ENCODE data around the gene GRIK4. TPM values are rescaled to one million over a fixed set of nuclear protein-coding genes. Genes with fewer than 3 reads are reported as not detected.

Gene GRIK4
- total and polyA plus RNA-seq, 4 donors: 0.41 to 4.9 (median 1.7) TPM

- H3K27me3 ChIP-seq (ENCODE audit: control insufficient read depth in 3 of 3, insufficient read depth in 3 of 3, low read length in 2 of 3): peaks cover 0 to 6% (median 4%) of the 10 kb centered on the region in 3 donors
Measured at GRCh38 chr11:120590472-120590871, 78.9 kb downstream of the GRIK4 start.

DNA sequence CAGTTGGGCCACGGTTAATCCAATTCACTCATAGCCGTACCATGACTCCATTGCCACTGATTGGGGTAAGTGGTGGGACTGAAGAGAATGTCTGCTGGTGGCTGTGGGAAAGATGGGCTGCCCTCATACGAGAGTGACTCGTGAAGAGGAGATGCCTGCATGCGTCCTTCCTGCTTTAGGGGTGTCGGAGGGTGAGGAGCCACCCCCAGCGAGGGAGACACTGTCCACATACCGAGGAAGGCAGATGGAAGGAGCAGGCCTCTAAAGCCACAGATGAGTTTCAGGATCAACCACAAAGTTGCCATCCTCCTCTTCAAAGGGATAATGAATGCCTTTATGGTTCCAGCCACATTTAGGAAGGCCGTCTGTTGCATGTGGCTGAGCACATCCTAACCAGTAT, 83.2 kb downstream of the GRIK4 start:
- DNase-seq (no peak), ATAC-seq (ENCODE audit: insufficient read depth, low FRiP score) (no peak)
- peaks cover 0 to 3% (median 0%) of the 10 kb centered on the region in 4 donors for H3K36me3 ChIP-seq (ENCODE audit: control insufficient read depth in 4 of 4, insufficient read depth in 4 of 4, low read length in 4 of 4)
- no peaks in the 10 kb centered on the region for H3K9me3 ChIP-seq (ENCODE audit: control insufficient read depth in 4 of 4, insufficient read depth in 3 of 4, low read length in 3 of 4)
- H3K27ac ChIP-seq (ENCODE audit: low read depth in 1 of 2, low read length in 1 of 2): no peak overlapping the region
- TF ChIP-seq, protein P1, sequence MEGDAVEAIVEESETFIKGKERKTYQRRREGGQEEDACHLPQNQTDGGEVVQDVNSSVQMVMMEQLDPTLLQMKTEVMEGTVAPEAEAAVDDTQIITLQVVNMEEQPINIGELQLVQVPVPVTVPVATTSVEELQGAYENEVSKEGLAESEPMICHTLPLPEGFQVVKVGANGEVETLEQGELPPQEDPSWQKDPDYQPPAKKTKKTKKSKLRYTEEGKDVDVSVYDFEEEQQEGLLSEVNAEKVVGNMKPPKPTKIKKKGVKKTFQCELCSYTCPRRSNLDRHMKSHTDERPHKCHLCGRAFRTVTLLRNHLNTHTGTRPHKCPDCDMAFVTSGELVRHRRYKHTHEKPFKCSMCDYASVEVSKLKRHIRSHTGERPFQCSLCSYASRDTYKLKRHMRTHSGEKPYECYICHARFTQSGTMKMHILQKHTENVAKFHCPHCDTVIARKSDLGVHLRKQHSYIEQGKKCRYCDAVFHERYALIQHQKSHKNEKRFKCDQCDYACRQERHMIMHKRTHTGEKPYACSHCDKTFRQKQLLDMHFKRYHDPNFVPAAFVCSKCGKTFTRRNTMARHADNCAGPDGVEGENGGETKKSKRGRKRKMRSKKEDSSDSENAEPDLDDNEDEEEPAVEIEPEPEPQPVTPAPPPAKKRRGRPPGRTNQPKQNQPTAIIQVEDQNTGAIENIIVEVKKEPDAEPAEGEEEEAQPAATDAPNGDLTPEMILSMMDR (IDR thresholded peaks at IDR 0.05; ENCODE audit: control extremely low read depth, extremely low read depth): no peak
- WGBS, 2 donors: 89 to 90% methylated on average over 9 of the region's 9 CpGs
- H3K27me3 ChIP-seq (ENCODE audit: control insufficient read depth in 3 of 3, insufficient read depth in 3 of 3, low read length in 2 of 3): peaks cover 0 to 6% (median 4%) of the 10 kb centered on the region in 3 donors
- H3K4me1 ChIP-seq (ENCODE audit: control insufficient read depth in 5 of 5, insufficient read depth in 5 of 5, low read length in 5 of 5): peaks cover 0 to 28% (median 10%) of the 10 kb centered on the region in 5 donors
- no peak overlapping the region for H3K9ac ChIP-seq (ENCODE audit: insufficient read depth in 1 of 2, low read length in 2 of 2)
- no peak overlapping the region for H3K4me3 ChIP-seq

More at GRCh38 chr11:120590472-120590871, 78.9 kb downstream of the GRIK4 start:
- TF ChIP-seq, protein P1 (IDR thresholded peaks at IDR 0.05; ENCODE audit: control extremely low read depth, extremely low read depth): no peak
- Histone ChIP-seq H3K36me3 (ENCODE audit: control insufficient read depth in 4 of 4, insufficient read depth in 4 of 4, low read length in 4 of 4) (peaks cover 0 to 3% (median 0%) of the 10 kb centered on the region in 4 donors), H3K4me1 (ENCODE audit: control insufficient read depth in 5 of 5, insufficient read depth in 5 of 5, low read length in 5 of 5) (peaks cover 0 to 3% (median 0%) of the 10 kb centered on the region in 5 donors), H3K9me3 (ENCODE audit: control insufficient read depth in 4 of 4, insufficient read depth in 3 of 4, low read length in 3 of 4) (peaks cover 0 to 2% (median 0%) of the 10 kb centered on the region in 4 donors), H3K4me3 (no peak overlapping the region), H3K27ac (ENCODE audit: low read depth in 1 of 2, low read length in 1 of 2) (no peak overlapping the region), H3K9ac (ENCODE audit: insufficient read depth in 1 of 2, low read length in 2 of 2) (no peak overlapping the region)
- WGBS, 2 donors: 92 to 96% methylated on average over 3 of the region's 3 CpGs
- DNase-seq (no peak), ATAC-seq (ENCODE audit: insufficient read depth, low FRiP score) (no peak)

DNA sequence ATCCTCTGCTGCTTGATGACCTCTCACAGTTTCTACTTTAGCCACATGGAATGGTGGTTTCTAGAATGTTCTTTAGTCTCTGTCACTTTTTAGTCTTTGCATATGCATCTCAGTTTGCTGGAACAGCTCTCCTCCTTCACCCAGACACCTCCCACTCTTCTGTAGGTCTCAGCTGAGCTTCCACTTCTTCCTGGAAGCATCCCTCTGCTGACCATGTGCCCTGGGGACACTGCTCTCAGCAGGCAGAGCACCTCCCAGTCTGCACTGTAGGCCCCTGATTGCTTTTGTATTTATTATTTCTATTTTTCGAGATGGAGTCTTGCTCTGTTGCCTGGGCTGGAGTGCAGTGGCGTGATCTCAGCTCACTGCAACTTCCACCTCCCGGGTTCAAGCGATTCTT, 84.0 kb downstream of the GRIK4 start:
- no peak overlapping the region for H3K4me3 ChIP-seq
- DNase-seq (no peak), ATAC-seq (ENCODE audit: insufficient read depth, low FRiP score) (no peak)
- H3K9ac ChIP-seq (ENCODE audit: insufficient read depth in 1 of 2, low read length in 2 of 2): no peak overlapping the region
- TF ChIP-seq, protein P1 (IDR thresholded peaks at IDR 0.05; ENCODE audit: control extremely low read depth, extremely low read depth): no peak
- H3K9me3 ChIP-seq (ENCODE audit: control insufficient read depth in 4 of 4, insufficient read depth in 3 of 4, low read length in 3 of 4): no peaks in the 10 kb centered on the region
- WGBS, 2 donors: 85 to 88% methylated on average over 4 of the region's 4 CpGs
- peaks cover 0 to 3% (median 0%) of the 10 kb centered on the region in 4 donors for H3K36me3 ChIP-seq (ENCODE audit: control insufficient read depth in 4 of 4, insufficient read depth in 4 of 4, low read length in 4 of 4)
- peaks cover 0 to 34% (median 10%) of the 10 kb centered on the region in 5 donors for H3K4me1 ChIP-seq (ENCODE audit: control insufficient read depth in 5 of 5, insufficient read depth in 5 of 5, low read length in 5 of 5)
- peaks cover 0 to 6% (median 4%) of the 10 kb centered on the region in 3 donors for H3K27me3 ChIP-seq (ENCODE audit: control insufficient read depth in 3 of 3, insufficient read depth in 3 of 3, low read length in 2 of 3)
- no peak overlapping the region for H3K27ac ChIP-seq (ENCODE audit: low read depth in 1 of 2, low read length in 1 of 2)

All from lung (tissue), 12 donors.